AG10803 (cell line): Measurements from ENCODE around the gene ZNF592.

ENCODE experiments used
- DNase-seq: peaks from one replicate; pipeline ENCODE4 v3.0.0; 2010; ENCODE audit warnings: low read depth
- H3K4me3 ChIP-seq: 2 replicates; pipeline ENCODE4 v1.5.1; 2011; ENCODE audit warnings: mild to moderate bottlenecking, low read length, control low read depth
- CTCF ChIP-seq: conservative IDR thresholded peaks from 2 replicates; pipeline ENCODE4 v1.5.1; 2011; ENCODE audit warnings: mild to moderate bottlenecking, low read length, control low read depth, inconsistent platforms

The ZNF592 gene

DNA sequence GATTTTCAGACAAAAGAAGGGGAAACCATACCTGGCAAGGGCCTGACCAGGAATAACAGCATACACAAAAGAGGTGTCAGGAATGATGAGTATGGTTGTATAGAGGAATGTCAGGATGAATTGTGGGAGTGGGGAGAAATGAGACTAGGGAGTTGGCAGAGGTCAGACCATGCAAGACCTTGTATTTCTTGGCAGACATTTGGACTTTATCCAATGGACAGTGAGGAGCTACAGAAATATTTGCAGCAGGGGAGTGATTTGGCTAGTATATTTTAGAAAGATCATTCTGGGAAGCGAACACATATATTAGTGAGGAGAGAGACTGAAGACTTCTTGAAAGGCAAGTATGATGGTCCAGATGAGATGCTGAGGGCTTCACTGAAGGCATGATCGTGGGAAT lies 43.4 kb downstream of the ZNF592 start:
- H3K4me3 ChIP-seq: no peak overlapping the region
- TF ChIP-seq CTCF: no peak
- DNase-seq: peak; percentile 35

GRCh38 chr15:84793431-84794161 lies 45.2 kb downstream of the ZNF592 start:
- H3K4me3 ChIP-seq: no peak overlapping the region

GRCh38 chr15:84794162-84794547 lies 45.8 kb downstream of the ZNF592 start:
- H3K4me3 ChIP-seq: no peak overlapping the region
- no peak for DNase-seq
- TF ChIP-seq CTCF: no peak

More at GRCh38 chr15:84793431-84794161, 45.2 kb downstream of the ZNF592 start:
- no peak for TF ChIP-seq CTCF
- DNase-seq: no peak

- no peak for TF ChIP-seq CTCF
- peak; percentile 70 for DNase-seq
- no peak overlapping the region for H3K4me3 ChIP-seq
Measured at GRCh38 chr15:84795186-84795585, 46.8 kb downstream of the ZNF592 start.

DNA sequence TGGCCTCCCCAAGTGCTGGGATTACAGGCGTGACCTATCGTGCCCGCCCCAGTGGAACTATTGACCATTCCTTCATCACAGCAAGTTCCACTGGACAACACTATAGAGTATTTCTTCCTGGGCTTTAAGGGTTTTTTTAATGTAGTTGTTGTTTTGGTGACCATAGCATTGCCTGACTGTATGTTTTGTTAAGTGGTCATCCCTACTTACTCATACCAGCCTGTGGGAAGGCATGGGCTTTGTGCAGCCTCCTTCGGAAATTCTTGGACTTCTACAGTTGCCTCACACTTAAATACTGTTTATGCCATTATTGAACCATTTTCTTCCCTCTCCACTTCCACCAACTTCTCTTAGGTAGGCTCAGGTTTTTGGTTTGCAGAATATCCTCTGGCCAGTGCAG lies 48.8 kb downstream of the ZNF592 start:
- H3K4me3 ChIP-seq: no peak overlapping the region
- TF ChIP-seq CTCF: no peak
- peak; percentile 23 for DNase-seq

GRCh38 chr15:84797801-84798200 lies 49.4 kb downstream of the ZNF592 start:
- TF ChIP-seq CTCF: no peak
- no peak overlapping the region for H3K4me3 ChIP-seq
- DNase-seq: no peak

DNA sequence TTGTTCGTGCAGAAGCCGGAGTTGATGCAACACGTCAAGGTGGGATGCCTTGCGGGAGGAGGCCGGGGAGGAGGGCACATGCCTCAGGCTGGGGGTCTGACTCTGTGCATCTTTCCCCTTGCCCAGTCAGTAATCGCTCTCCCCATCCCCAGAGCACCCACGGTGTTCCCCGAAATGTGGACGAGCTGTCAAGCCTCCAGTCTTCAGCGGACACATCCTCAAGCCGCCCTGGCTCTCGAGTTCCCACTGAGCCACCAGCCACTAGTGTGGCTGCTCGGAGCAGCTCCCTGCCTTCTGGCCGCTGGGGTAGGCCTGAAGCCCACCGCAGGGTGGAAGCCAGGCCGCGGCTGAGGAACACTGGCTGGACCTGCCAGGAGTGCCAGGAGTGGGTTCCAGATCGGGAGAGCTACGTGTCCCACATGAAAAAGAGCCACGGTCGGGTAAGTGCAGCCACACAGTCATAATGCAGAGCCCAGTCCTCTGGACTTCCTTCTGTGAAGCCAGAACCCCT lies 50.1 kb downstream of the ZNF592 start:
- no peak for DNase-seq
- no peak for TF ChIP-seq CTCF
- no peak overlapping the region for H3K4me3 ChIP-seq
